Measurements from ENCODE around the gene PRDX1. TPM values are rescaled to one million over a fixed set of nuclear protein-coding genes. Genes with fewer than 3 reads are reported as not detected.
"Not testable (repeated sequence)": the region's sequence is repeated elsewhere in the genome, so short reads cannot be mapped to it uniquely, and the experiment has no call there.

Gene PRDX1
- total RNA-seq, 1 experiment from 2014 or later: 828 TPM

GRCh38 chr1:45545553-45546310 lies 24.0 kb upstream of the PRDX1 start:
- Histone ChIP-seq H3K27me3 (replicated peaks) (no peaks in the 10 kb centered on the region), H3K4me1 (replicated peaks) (peaks cover 7% of the 10 kb centered on the region), H3K9me3 (replicated peaks) (no peaks in the 10 kb centered on the region), H3K4me3 (no peak overlapping the region), H3K27ac (no peak overlapping the region), H3K36me3 (no peaks in the 10 kb centered on the region)
- DNase-seq (ENCODE audit: low read depth in 1 of 2, low spot score in 2 of 2): no peak

DNA sequence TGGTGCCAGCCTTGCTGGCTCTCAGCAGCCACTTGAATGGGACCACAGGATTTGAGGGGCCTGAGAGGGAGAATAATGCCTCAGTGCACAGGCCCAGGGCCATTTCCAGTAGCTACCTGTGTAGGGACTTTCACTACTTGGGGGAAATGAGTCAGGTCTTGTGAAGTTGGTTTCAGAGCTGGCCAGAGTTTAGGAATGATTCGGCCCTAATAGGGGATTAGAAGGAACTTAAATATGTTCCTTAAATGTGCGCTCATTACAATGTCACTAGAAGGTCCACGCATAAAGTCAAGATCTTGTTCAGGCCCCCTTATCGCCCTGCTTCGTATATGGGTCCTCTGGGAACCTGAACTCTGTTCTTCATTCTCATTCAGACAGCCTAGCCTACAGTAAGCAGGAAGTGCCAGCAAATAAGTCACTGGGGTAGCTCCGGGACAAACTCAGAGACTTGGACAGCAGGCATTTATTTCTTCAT lies 23.4 kb upstream of the PRDX1 start:
- H3K9me3 ChIP-seq (replicated peaks): no peaks in the 10 kb centered on the region
- peaks cover 2% of the 10 kb centered on the region; the same call in 1 of the 2 replicates for H3K4me1 ChIP-seq (replicated peaks)
- no peak overlapping the region for H3K27ac ChIP-seq
- no peaks in the 10 kb centered on the region for H3K27me3 ChIP-seq (replicated peaks)
- H3K4me3 ChIP-seq: no peak overlapping the region
- no peak for DNase-seq (ENCODE audit: low read depth in 1 of 2, low spot score in 2 of 2)
- no peaks in the 10 kb centered on the region for H3K36me3 ChIP-seq

DNA sequence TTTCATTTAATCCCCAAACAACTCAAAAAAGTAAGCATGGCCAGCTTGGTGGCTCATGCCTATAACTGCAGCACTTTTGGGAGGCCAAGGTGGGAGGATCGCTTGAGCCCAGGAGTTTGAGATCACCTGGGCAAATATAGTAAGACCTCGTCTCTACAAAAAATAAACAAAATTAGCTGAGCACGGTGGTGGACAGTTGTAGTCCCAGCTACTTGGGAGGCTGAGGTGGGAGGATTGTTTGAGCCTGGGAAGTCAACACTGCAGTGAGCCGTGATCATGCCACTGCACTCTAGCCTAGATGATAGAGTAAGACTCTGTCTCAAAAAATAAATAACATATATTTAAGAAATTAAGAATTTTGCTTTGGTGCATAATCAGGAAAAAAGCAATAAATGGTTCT lies 22.8 kb upstream of the PRDX1 start:
- H3K9me3 ChIP-seq (replicated peaks): no peaks in the 10 kb centered on the region
- no peak overlapping the region for H3K4me3 ChIP-seq
- no peak overlapping the region for H3K27ac ChIP-seq
- no peaks in the 10 kb centered on the region for H3K27me3 ChIP-seq (replicated peaks)
- no peaks in the 10 kb centered on the region for H3K4me1 ChIP-seq (replicated peaks)
- no peaks in the 10 kb centered on the region for H3K36me3 ChIP-seq
- no peak for DNase-seq (ENCODE audit: low read depth in 1 of 2, low spot score in 2 of 2)

GRCh38 chr1:45543581-45544417 lies 22.1 kb upstream of the PRDX1 start:
- no peak overlapping the region for H3K4me3 ChIP-seq
- H3K9me3 ChIP-seq (replicated peaks): no peaks in the 10 kb centered on the region
- H3K27me3 ChIP-seq (replicated peaks): no peaks in the 10 kb centered on the region
- DNase-seq (ENCODE audit: low read depth in 1 of 2, low spot score in 2 of 2): no peak
- H3K27ac ChIP-seq: no peak overlapping the region
- H3K36me3 ChIP-seq: no peaks in the 10 kb centered on the region
- no peaks in the 10 kb centered on the region for H3K4me1 ChIP-seq (replicated peaks)

- Histone ChIP-seq H3K27ac (no peak overlapping the region), H3K36me3 (no peaks in the 10 kb centered on the region), H3K9me3 (replicated peaks) (no peaks in the 10 kb centered on the region), H3K4me3 (no peak overlapping the region), H3K27me3 (replicated peaks) (no peaks in the 10 kb centered on the region), H3K4me1 (replicated peaks) (no peaks in the 10 kb centered on the region)
- no peak for DNase-seq (ENCODE audit: low read depth in 1 of 2, low spot score in 2 of 2)
These were observed 20.9 kb upstream of the PRDX1 start for GRCh38 chr1:45542591-45542990.

DNA sequence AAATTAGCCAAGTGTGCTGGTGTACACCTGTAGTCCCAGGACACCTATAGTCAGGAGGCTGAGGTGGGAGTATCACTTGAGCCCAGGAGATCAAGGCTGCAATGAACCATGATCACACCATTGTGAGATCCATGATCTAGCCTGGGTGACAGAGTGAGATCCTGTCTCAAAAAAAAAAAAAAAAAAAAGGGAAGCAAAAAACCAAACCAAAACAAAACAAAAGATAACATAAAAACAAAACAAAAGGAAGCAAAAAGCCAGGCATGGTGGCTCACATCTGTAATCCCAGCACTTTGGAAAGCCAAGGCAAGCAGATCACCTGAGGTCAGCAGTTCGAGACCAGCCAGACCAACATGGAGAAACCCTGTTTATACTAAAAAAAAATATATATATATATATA lies 19.5 kb upstream of the PRDX1 start:
- no peak overlapping the region for H3K27ac ChIP-seq
- DNase-seq (ENCODE audit: low read depth in 1 of 2, low spot score in 2 of 2): no peak
- H3K4me3 ChIP-seq: no peak overlapping the region
- H3K4me1 ChIP-seq (replicated peaks): no peaks in the 10 kb centered on the region
- H3K9me3 ChIP-seq (replicated peaks): no peaks in the 10 kb centered on the region
- H3K27me3 ChIP-seq (replicated peaks): no peaks in the 10 kb centered on the region
- H3K36me3 ChIP-seq: no peaks in the 10 kb centered on the region

DNA sequence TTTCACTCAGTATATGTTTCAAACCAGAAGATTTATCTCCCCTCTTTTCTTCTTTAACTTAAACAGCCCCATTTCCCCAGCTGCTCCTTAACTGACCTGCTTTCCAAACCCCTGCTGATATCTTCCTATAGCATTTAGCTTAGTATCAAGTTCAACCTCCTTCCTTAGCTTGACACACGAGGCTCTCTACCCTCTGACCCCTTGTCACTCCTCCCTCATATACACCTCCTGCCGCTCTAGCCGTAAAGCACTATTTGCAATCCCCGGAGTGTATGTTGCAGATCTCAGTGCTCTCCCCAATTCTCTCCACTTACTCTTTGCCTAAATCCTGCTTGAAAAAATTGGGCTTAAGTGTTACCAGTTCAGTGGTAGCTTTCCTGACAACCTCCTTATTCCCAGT lies 15.2 kb upstream of the PRDX1 start:
- Histone ChIP-seq H3K4me3 (no peak overlapping the region), H3K9me3 (replicated peaks) (no peaks in the 10 kb centered on the region), H3K27ac (no peak overlapping the region), H3K27me3 (replicated peaks) (no peaks in the 10 kb centered on the region), H3K4me1 (replicated peaks) (no peaks in the 10 kb centered on the region), H3K36me3 (no peaks in the 10 kb centered on the region)
- no peak for DNase-seq (ENCODE audit: low read depth in 1 of 2, low spot score in 2 of 2)

- Histone ChIP-seq H3K9me3 (replicated peaks) (no peaks in the 10 kb centered on the region), H3K27me3 (replicated peaks) (no peaks in the 10 kb centered on the region), H3K4me3 (no peak overlapping the region), H3K36me3 (no peaks in the 10 kb centered on the region), H3K4me1 (replicated peaks) (no peaks in the 10 kb centered on the region), H3K27ac (no peak overlapping the region)
- DNase-seq (ENCODE audit: low read depth in 1 of 2, low spot score in 2 of 2): no peak
These were observed 14.5 kb upstream of the PRDX1 start for GRCh38 chr1:45535988-45536766.

DNA sequence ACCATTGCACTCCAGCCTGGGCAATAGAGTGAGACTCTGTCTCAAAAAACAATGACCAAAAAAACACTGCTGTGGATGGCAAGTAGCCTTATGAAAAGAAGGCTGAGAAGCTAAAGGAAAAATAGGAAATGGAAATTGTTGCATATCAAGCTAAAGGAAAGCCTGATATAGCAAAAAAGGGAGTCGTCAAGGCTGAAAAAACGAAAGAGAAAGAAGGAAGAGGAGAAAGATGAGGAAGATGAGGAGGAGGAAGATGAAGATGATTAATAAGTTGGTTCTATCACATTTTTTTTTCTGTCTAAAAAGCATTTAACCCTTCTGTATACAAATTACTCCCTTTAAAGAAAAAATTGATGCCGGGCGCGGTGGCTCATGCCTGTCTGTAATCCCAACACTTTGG lies 10.2 kb upstream of the PRDX1 start:
- Histone ChIP-seq H3K4me1 (replicated peaks) (no peaks in the 10 kb centered on the region), H3K27me3 (replicated peaks) (no peaks in the 10 kb centered on the region), H3K4me3 (no peak overlapping the region), H3K9me3 (replicated peaks) (no peaks in the 10 kb centered on the region), H3K27ac (no peak overlapping the region), H3K36me3 (no peaks in the 10 kb centered on the region)
- no peak for DNase-seq (ENCODE audit: low read depth in 1 of 2, low spot score in 2 of 2)

DNA sequence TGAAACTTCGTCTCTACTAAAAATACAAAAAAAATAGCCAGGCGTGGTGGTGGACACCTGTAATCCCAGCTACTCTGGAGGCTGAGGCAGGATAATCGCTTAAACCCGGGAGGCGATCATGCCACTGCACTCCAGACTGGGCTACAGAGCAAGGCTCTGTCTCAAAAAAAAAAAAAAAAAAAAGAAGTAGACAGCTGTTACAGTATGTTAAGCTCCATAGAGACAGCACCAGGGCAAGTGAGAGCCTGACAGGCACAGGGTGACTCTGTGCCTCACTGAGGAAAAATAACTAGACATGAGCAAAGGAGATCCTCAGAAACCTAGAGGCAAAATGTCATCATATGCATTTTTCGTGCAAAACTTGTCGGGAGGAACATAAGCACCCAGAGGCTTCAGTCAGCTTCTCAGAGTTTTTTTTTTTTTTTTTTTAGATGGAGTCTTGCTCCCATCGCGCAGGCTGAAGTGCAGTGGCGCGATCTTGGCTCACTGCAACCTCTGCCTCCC lies 9.0 kb upstream of the PRDX1 start:
- Histone ChIP-seq H3K4me1 (replicated peaks) (no peaks in the 10 kb centered on the region), H3K4me3 (no peak overlapping the region), H3K36me3 (no peaks in the 10 kb centered on the region), H3K9me3 (replicated peaks) (no peaks in the 10 kb centered on the region), H3K27me3 (replicated peaks) (no peaks in the 10 kb centered on the region), H3K27ac (no peak overlapping the region)
- DNase-seq (ENCODE audit: low read depth in 1 of 2, low spot score in 2 of 2): no peak

DNA sequence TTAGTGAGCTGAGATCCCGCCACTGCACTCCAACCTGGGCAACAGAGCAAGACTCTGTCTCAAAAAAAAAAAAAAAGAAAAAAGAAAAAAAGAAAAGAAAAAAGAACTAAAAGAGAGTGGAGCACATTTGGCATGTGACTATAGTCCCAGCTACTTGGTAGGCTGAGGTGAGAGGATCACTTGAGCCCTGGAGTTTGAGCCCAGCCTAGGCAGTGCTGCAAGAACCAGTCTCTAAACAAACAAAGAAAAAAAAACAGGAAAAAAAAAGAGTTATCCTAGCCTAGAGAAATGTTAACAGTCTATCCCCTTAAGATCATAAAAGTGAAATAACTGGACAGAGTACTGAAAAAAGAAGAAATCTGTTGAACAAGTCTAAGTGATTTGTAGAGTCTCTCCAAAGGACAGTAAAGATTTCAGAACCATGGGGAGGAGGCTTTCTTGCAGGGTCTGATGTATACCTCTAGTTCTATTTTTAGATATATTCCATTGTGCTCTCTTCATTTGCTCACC lies 4.5 kb upstream of the PRDX1 start:
- H3K4me1 ChIP-seq (replicated peaks): peaks cover 13% of the 10 kb centered on the region
- no peaks in the 10 kb centered on the region for H3K9me3 ChIP-seq (replicated peaks)
- H3K36me3 ChIP-seq: peaks cover 5% of the 10 kb centered on the region
- H3K27me3 ChIP-seq (replicated peaks): no peaks in the 10 kb centered on the region
- H3K4me3 ChIP-seq: no peak overlapping the region
- no peak overlapping the region for H3K27ac ChIP-seq
- DNase-seq (ENCODE audit: low read depth in 1 of 2, low spot score in 2 of 2): no peak

GRCh38 chr1:45523975-45524374 lies 2.3 kb upstream of the PRDX1 start:
- DNase-seq (ENCODE audit: low read depth in 1 of 2, low spot score in 2 of 2); H3K27ac ChIP-seq; H3K4me3 ChIP-seq; H3K27me3 ChIP-seq (replicated peaks); H3K9me3 ChIP-seq (replicated peaks): not testable (repeated sequence)
- Histone ChIP-seq H3K36me3 (peaks cover 16% of the 10 kb centered on the region), H3K4me1 (replicated peaks) (peaks cover 20% of the 10 kb centered on the region)

DNA sequence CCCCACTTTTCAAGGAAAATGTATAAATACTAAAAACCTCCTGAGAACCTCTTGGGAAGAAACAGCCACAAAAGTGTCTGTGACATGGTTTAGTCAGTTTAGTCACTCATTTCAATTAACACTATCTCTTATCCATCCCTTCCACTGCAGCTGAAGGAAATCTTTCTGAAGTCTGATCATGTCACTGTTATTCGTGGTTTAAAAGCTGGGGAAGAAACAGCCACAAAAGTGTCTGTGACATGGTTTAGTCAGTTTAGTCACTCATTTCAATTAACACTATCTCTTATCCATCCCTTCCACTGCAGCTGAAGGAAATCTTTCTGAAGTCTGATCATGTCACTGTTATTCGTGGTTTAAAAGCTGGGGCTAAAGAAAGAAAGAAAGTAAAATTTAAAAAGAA lies 1.8 kb upstream of the PRDX1 start:
- Histone ChIP-seq H3K36me3 (peaks cover 20% of the 10 kb centered on the region), H3K4me1 (replicated peaks) (peaks cover 23% of the 10 kb centered on the region)
- not testable (repeated sequence) for H3K27ac ChIP-seq; H3K27me3 ChIP-seq (replicated peaks); H3K4me3 ChIP-seq; H3K9me3 ChIP-seq (replicated peaks); DNase-seq (ENCODE audit: low read depth in 1 of 2, low spot score in 2 of 2)

All from SJSA1 (cell line).